M059J (cell line): ENCODE data around the gene SMPD3. TPM values are rescaled to one million over a fixed set of nuclear protein-coding genes. Genes with fewer than 3 reads are reported as not detected.

Experiments
- DNase-seq: peaks from one replicate; pipeline ENCODE4 v3.0.0-alpha.2; 2012; ENCODE audit warnings: low read depth
- total RNA-seq: library from RNA; depleted of rRNA; stranded (reverse); fragments of >200 nt; shearing (Covaris generic); gene quantifications from 2 replicates; pipeline ENCODE4 v1.2.3, GENCODE V29; 2014

Gene SMPD3
- total RNA-seq, 1 experiment from 2014 or later: 0.25 TPM

DNA sequence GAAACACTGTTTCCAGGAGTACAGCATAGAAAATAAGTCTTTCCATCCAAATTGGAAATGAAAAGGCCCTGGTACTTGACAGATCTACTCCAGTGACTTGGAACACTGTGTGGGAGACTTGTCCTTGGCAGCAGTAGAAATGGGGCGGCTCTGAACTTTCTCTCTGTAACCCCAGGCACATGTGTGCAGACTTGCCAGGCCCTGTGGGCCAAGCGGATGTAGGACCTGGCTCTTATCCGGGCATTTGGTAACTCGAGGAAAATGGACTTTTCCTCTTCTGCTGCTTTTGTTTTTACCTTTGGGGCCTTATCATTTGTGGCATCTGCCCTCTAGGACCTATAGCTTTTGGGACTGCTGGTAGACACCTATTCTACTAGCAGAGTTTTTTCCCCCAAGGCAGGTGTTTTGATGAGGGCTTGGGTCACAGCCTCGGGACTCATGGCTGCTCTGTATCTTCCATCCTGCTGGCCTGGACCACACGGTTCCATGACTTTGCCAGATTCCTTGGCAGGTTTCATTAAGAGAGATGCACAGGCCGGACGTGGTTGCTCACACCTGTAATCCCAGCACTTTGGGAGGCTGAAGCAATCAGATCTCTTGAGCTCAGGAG, 43.5 kb downstream of the SMPD3 start:
- DNase-seq: no peak

DNA sequence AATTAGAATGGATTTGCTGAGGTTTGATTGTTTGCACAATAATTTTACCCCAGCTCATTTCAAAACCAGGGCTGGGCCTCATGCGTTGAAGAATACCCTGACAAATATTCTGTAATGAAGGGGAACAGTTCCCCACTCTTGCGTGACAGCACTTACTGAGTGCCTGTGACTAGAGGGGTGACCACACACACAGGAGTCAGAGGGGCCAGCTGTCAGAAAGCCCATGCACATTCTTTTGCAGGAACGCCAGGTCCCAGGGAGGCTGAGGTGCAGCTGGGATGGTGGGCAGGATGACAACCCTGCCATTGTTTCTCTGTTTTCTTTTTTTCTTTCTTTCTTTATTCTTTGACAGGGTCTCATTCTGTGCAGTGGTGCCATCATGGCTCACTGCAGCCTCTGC, 44.6 kb downstream of the SMPD3 start:
- DNase-seq: no peak

DNA sequence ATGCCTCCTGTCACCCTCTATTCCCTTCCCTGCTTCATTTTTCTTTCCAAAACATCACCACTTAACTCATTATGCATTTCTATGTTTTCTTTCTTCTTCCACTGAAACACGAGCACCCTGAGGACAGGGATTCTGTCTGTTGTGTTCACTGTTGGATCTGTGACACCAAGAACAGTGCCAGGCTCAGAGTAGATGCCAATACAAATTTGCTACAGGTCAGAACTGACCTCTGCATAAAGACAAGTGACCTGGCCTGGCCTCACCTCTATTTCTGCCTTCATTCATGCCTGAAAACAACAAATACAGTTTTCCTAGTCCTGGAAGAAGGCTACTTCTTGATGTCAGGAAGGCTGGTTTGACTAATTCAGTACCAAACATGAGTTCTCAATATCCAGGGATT, 45.1 kb downstream of the SMPD3 start:
- no peak for DNase-seq

DNA sequence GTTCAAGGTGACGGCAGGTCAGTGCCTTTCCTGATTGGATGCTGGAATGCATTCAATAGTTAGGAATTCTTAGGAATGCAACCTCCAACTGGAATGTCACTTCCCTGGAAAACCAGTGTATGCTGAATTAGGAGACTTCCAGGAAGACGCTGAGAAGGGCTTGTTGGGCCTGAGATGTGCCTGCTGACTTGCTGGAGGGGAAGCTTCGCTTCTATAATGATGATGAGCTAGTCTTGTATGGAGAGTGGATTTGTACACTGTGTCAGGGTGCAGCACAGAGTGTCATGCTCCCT, 45.6 kb downstream of the SMPD3 start:
- no peak for DNase-seq

DNA sequence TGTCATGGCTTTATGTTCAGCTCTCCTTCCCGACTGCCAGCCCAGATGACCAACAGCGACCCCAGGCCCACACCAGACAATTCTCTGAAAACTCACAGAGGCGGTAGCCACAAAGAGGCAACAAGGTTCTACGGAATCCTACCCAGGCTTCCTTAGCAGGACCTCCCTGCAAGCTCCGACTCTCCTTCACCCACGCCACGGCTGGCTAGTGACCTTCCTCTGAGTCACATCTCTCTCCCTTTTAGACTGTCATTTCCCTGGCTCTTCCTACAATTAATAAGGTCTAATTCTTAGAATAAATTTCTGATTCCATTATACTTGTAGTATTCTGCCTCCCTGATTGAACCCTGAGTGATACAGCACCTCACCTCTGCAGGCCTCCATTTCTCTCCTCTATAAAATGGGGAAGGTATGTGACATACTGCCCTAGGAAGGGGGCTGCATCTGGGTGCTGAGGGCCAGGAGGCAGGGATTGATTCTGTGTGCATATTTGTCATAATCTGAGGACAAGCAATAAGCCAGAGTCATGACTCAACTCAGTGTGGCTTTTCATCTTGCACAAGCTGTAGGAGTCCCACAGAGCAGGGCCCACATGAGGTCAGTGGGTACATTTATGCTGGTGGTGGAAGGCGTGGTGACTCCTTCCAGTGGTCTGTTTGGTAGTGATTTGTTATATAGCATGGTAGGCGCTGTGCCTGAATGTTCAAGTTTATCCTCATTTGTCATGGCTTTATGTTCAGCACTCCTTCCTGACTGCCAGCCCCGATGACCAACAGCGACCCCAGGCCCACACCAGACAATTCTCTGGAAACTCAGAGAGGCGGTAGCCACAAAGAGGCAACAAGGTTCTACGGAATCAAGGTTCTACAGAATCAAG, 46.2 kb downstream of the SMPD3 start:
- DNase-seq: peak; percentile 63

DNA sequence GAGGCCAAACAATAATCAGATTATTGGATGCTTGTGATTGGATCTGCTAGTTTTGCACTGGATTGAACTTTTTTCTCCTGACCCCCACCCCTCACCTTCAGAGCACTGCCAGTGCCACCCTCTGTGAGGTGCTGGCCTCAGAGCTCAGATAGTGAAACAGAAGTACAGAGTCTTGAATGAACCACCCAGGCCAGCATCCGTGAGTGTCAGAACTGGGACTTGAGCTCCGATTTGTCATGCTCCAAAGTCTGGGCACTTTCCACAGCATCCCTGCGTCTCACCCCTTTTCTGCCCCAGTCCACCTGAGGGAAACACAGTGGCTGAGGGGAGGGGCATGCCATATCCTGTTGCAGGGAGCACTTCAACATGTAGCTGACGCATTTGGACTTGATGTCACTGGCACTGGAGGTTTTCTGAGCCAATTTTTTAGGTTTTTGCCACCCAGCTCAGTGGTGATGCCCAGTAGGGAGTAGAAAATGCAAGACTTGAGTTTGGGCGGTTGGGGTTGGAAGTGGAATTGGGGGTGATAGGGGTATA, 47.3 kb downstream of the SMPD3 start:
- DNase-seq: no peak

DNA sequence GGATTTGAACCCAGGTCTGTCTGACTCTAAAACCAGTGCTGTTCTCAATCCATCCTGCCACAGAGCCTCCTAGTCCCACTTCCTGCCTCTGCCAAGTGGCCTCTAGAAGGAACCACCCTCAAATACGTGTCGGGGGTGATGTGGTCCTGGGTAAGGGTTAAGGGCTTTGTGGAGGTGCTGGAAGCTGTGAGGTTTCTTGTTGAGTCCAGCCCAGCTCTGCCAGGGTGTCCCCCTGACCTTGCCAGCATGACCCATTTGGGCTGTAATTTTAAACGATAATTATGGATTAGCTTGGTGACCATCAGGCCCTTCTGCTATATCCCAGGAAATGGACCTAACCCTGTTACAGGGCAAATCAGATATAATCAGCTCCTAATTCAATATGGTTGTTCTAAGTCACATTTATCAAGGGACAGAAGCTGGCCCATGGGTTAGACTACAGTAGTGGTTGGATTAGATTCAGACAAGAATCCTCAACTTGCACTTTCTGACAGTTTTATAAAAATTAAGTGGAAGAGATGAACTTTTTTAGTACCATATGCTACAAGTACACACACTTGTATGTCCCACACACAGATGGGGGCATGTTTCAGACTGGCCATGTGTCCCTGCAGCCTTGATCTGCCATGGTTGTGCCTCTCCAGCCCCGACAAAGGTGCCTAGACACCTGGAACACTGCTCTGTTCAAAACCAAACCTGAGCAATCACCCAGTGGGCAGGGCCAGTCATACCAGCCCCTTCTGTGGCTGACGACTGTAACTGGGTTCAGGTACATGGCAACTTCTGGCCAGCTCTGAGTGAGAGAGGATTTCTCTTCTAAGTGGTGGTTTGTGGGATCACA, 48.0 kb downstream of the SMPD3 start:
- DNase-seq: no peak

DNA sequence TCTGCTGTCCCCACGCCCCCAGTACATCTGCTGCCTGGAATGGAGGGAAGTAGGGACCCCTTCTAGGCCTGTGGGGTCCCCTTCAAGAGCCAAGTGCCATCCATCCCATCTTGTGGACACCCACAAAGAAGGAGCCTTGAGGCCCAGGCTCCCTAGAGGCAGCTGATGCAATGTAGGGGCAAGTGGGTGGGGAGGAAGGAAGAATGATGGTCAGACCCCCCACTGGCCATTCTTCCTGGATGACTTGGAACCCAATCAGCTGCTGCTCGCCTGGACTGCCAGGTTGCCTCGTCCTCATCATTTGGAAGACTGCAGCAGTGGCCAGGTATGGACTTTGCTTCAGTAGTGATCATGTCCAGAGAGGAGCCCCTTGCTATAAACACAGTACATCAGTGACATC, 48.9 kb downstream of the SMPD3 start:
- no peak for DNase-seq

DNA sequence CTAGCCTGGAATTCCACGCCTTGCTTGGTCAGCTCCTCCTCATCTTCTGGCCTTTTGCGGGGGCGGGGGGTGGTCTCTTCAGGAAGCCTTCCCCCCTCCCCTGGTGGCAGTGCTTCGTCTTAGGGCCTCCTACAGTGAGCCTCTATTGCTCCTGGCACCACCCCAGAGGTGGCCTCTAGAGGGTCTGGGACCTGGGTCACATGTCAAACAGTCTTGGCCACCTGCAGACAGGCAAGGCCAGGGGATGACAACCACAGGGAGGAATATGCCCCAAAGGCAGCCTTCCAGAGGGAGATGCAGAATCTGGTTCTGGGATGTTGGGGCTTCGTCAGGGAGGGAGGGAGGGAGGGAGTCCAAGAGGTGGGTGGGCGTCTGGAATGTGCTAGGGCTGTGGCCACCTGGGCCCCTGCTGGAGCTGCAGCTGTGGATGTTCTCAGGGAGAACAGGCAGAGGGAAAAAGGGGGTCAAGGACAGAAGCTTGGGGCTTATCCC, 50.6 kb downstream of the SMPD3 start:
- DNase-seq: no peak

DNA sequence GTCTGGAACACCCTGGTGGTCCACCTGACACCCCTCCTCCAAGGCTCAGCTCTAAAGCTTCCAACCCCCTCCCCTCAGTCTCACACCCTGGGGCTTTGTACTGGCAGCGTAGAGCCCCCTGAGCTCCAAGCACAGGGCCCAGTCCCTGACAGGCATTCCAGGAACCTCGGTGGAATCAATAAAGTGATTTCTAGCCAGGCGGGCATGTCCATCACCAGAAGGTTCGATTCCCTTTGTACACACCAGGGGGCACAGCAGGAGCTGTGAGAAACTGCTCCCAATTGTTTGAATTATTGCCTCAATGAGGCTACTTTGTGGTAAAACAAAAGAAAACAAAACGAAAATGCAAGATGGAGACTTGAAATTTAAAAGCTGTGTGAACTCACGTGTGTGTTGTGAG, 51.8 kb downstream of the SMPD3 start:
- DNase-seq: peak; percentile 49

DNA sequence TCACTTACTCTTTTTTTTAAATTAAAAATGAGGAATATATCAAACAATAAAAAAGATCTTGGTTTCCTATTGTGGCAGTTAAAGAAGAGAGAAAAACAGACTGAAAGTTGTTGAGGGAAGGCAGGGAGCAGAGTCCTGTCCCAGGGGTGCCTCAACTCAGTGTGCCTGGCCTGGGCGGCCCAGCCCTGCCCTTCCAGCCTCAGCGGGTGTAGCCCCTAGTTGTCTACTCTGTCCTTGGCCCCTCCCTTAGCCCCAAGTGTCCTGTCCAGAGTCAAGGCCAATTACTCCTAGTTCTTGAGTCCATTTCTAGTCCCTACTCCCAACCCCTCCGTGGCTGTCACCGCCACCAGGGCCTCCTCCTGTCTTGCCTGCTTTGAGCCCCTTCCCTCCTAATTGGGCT, 52.5 kb downstream of the SMPD3 start:
- no peak for DNase-seq

DNA sequence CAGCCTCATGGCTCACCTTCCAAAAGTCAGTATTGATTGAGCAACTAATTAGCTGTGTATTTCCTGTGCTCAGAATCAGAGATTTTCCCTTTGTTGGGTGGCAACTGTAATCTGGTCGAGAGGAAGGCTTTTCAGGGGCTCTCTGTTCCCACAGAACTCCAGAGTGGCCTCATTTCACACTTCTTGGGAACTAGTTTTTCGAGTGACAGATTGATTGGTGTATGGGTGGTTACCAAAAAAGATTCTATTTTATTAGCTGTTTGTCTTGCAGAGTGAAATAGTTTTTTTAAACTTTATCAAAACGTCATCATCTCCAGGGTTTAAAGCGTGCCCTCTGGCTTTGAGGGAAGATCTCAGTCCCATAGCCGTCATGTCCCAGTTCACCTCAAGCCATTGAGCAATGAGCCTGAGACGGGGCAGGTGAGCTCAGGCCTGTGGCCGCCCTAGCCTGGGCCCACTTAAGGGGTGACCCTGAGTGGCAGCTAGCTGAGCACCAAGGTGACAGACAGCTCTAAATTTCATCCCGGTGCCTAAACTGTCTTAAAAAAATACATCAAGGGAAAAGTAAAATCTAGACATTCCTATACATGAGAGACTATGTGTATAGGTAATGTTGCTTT, 53.0 kb downstream of the SMPD3 start:
- no peak for DNase-seq

DNA sequence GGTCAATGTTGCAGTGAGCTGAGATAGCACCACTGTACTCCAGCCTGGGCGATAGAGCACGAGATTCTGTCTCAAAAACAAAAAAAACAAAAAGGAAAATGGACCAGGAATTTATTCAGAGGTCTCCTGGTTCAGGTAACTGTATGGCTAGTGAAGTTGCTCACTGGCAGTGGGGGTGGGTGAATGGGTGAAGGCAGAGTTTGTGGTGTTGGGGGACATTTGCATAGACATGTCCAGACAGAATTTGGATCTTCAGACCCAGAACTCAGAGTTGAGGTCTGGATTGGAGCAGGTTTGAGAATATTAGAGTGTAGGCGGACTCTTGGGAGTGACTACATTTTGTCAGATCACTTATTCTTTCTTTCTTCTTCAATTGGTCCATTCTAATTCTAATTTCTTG, 55.0 kb downstream of the SMPD3 start:
- no peak for DNase-seq

DNA sequence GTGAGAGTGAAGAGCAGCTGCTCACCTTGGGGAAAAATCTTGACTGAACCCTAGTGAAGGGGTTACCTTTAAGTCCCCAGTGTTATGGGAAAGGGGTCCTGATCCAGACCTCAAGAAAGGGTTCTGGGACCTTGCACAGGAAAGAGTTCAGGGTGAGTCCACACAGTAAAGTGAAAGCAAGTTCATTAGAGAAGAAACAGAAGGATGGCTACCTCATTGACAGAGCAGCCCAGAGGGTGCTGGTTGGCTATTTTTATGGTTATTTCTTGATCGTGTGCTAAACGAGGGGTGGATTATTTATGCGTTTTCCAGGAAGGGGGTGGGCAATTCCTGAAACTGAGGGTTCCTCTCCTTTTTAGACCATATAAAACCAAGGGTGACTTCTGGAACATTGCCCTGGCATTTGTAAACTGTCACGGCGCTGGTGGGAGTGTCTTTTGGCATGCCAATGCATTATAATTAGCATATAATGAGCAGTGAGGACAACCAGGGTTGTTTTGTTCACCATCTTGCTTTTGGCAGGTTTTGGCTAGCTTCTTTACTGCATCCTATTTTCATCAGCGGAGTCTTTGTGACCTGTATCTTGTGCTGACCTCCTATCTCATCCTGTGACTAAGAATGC, 58.4 kb downstream of the SMPD3 start:
- no peak for DNase-seq

DNA sequence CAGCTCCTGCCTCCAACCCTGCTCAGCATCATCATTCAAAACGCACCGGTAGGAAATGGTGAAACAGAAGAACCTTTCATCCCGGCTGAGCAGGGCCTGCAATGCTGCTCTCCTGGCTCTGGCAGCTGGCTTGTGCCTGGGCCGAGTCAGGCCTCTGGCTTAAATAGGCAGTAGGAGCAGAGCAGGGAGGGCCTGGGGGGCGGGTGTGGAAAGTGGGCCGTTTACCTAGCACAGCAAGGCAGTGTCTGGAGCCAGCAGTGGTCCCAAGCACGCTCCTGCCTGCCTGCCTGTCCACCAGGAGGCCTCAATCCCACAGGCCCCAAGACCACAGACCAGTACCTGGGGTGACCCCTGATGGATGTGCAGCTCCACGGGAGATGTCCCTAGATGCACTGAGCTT, 59.3 kb downstream of the SMPD3 start:
- no peak for DNase-seq

DNA sequence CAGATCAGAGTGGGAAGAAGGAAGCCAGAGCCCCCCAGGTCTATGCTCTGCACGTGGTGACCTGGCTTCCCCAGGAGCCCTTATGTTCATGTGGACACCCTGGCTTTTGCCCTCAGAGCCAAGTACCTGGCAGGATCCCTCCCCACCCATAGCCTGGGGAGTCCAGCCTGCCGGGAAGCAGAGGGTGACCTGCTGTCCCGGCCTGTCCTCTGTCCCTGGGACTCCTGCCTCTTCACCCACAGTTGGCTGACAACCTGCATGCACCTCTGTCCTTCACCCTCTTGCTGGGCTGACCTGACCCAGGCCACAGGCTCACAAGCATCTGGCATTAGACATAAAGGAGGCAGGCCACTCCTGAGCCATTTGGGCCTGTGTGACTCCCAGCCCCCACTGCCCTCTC, 60.2 kb downstream of the SMPD3 start:
- DNase-seq: no peak

DNA sequence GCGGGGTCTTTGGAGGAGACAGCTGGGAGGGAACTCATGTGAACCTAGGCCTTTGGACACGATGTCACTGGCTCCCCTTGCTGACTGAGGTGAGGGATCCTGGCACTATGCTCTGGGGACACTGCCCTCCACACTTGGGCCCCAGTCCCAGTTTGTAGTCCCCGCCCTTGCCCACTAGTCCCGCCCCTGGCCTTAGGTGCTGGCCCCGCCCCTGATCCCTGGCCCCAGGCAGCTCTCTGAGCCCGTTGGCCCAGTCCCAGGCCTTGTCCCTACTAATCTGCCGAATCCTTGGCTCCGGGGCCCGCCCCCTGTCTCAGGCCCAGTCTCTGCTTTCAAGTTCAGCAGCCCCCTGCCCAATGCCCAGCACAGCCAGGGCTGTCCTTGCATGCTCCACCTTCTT, 61.0 kb downstream of the SMPD3 start:
- DNase-seq: no peak

DNA sequence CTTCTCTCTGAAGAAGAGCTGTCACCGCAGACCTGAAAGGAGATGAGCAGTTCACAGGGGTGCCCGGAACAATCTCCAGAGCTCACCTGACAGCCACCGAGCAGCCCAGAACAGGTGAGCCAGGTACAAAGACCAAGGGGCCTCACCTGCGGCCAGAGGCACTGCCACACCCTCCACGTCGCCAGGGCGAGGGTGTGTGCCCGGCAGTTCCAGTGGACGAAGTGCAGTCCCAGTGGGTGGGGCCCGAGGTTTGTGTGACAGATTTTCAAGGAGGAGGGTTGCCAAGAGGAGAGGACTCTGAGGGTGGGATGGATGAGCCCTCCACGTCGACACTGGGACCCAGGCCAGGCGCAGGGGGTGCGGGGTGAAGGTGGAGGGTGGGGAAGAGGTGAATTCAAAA, 61.7 kb downstream of the SMPD3 start:
- no peak for DNase-seq

DNA sequence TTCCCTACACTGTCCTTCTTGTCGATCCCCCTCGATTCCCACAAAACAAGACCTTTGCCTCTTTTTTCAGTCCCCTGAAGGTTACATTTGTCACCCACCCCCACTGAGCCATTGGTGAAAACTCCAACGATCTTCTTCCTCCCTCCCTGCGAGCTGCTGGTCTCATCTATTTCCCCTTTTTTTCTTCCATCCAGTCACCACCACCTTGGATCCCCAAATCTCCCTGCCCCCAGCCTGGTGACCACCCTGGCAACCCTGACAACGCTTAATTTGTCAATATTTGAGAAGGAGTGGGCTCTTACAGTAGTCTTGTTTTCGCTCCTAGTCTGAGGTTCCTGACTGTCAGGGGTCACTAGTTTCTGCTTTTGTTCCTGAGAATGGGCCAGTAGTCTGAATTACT, 62.9 kb downstream of the SMPD3 start:
- DNase-seq: no peak

DNA sequence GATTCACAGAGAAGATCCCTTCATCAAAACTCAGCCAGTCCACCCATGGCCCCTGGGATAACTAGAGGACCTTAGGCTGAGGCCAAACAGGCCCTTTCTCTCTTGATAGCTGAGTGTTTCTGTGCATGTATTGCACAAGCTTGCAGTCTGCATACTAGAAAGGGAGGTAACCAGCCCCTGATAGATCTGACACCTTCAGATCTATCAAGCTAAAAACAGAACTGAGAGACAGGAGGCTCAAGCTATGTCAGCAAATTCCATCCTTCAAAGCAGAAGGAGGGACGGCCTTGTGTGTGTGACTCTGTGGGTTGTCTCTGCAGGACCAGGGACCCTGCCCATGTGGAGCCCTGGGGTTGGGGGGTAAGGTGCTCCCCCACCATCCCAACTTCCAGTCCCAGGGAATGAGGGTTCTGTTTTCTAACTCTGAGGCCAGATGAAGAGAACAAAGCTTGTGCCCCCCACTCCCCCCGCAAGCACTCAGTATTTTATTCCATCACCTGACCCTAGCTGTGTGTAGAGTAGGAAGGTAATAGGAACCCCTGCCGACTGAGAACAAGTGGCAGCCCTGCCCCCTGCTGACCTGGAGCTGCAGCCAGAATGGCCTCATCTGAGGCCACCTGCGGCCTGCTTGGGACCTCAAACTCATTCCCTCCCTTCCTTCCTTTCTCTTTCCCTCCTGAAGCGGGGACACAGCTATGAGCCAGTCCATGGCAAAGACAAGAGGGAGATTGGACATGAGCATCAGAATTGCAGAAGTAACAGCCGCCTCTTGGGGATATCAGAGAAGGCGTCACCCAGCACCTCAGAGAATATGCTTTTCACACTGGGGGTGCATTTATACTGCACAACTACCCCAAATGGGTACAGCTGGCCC, 63.8 kb downstream of the SMPD3 start:
- no peak for DNase-seq

DNA sequence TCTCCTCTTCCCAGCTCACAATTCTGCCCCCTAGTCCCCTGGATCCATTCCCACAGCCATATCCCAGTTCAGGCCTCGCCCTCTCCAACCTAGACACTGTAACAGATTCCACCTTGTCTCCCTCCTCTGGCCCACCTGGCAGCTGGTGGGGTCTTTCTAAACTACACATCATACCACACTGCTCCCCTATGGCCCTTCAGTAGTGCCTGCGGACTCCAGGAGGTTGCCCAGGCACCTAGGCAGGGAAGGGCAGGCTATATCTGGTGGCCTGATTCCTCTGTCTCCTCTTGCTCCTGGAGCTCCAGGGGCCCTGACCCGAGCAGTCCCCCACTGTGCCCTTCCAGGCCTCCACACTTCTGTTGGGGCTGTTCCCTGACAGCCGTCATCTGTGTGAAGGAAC, 64.5 kb downstream of the SMPD3 start:
- no peak for DNase-seq
